Tibial nerve (tissue), 3 donors: ENCODE data around the gene PTPRK.

Source experiments
- CTCF ChIP-seq, 5 experiments: fragments of 200-600 bp in 3 of 5; fragments of 450-650 bp in 2 of 5; sonication (generic) in 3 of 5; IDR thresholded peaks; one replicate each; pipeline ENCODE4 v1.5.1; 2016 to 2019; ENCODE audit warnings: antibody characterized with exemption in 5 of 5, mild to moderate bottlenecking in 3 of 5, moderate library complexity in 2 of 5
- POLR2A ChIP-seq, 2 donors: fragments of 450-650 bp; IDR thresholded peaks; one replicate each; pipeline ENCODE4 v1.6.1; 2017; ENCODE audit warnings: antibody characterized with exemption in 2 of 2, mild to moderate bottlenecking in 2 of 2, moderate library complexity in 2 of 2

GRCh38 chr6:128482642-128483041, 37.8 kb downstream of the PTPRK start:
- no peak for TF ChIP-seq CTCF (IDR thresholded peaks at IDR 0.05)
- no peak for TF ChIP-seq POLR2A (IDR thresholded peaks at IDR 0.05)
